Omental fat pad (tissue), 4 donors: Measurements from ENCODE around the gene CYB5R2. TPM values are rescaled to one million over a fixed set of nuclear protein-coding genes. Genes with fewer than 3 reads are reported as not detected.
"Not testable (repeated sequence)": the region's sequence is repeated elsewhere in the genome, so short reads cannot be mapped to it uniquely, and the experiment has no call there.

ENCODE experiments used
- ATAC-seq: fragments of 150-250 bp; one replicate; pipeline ENCODE4 v1.9.1; 2016; ENCODE audit warnings: mild to moderate bottlenecking, moderate library complexity; ENCODE audit not compliant: low FRiP score
- DNase-seq: peaks from one replicate; pipeline ENCODE4 v3.0.0-alpha.2; 2019; ENCODE audit warnings: low spot score
- CTCF ChIP-seq, 3 donors: fragments of 450-650 bp; IDR thresholded peaks; one replicate each; pipeline ENCODE4 v1.5.1; 2016 to 2017; ENCODE audit warnings: antibody characterized with exemption in 3 of 3, mild to moderate bottlenecking in 3 of 3, moderate library complexity in 2 of 3
- total RNA-seq, 4 donors: library from RNA; depleted of rRNA; stranded (reverse); fragments of >200 nt; gene quantifications; one replicate each; pipeline ENCODE4 v1.1.0, GENCODE V29; 2016

CYB5R2 gene
- total RNA-seq, 4 donors from 2014 or later: 6.0 to 11.6 (median 8.7) TPM

DNA sequence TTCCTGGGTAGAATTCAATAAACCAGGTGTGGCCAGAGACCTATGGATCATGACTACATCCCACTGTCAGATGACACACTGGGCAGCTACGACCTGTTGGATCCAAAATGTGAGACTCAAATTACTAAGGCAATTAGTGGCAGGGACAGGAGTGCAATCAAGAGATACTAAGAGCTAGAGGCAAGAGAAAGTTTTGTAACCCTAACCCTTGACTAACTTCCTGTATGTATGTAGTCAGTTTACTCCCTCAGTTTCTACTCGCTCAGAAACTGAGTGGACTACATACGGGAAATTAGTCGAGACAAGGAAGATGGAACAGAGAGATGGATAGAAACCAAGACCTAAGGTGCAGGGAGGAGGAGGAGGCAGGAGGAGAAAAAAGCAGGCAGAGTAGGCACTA, 2.7 kb downstream of the CYB5R2 start:
- no peak for TF ChIP-seq CTCF (IDR thresholded peaks at IDR 0.05)
- ATAC-seq: no peak

GRCh38 chr11:7668911-7669310, 4.4 kb downstream of the CYB5R2 start:
- ATAC-seq: no peak
- DNase-seq: no peak
- TF ChIP-seq CTCF (IDR thresholded peaks at IDR 0.05): no peak

More for the DNA sequence above, 2.7 kb downstream of the CYB5R2 start:
- DNase-seq: no peak

DNA sequence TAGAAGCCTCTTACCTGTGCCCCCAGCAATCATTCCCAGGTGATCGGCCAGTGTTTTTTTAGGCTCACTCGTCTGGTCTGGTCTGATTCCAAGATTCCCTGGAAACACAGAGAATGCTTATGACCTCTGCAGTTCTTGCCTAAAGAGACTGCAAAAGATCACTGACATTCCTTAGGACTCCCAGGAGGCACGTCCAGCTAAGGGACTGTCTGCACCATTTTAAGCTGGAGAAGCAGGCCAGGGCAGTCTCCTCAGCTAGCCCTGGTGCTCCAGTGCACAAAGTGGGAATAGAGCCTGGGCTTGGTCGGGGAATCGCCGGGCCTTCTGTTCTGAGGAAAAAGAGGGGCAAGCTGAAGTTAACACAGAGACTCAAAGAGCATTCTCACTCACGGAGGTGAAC, 4.8 kb downstream of the CYB5R2 start:
- no peak for ATAC-seq
- TF ChIP-seq CTCF (IDR thresholded peaks at IDR 0.05): no peak

GRCh38 chr11:7667460-7667859, 5.8 kb downstream of the CYB5R2 start:
- DNase-seq (no peak), ATAC-seq (no peak)
- TF ChIP-seq CTCF (IDR thresholded peaks at IDR 0.05): no peak

More for the DNA sequence above, 4.8 kb downstream of the CYB5R2 start:
- DNase-seq: no peak

DNA sequence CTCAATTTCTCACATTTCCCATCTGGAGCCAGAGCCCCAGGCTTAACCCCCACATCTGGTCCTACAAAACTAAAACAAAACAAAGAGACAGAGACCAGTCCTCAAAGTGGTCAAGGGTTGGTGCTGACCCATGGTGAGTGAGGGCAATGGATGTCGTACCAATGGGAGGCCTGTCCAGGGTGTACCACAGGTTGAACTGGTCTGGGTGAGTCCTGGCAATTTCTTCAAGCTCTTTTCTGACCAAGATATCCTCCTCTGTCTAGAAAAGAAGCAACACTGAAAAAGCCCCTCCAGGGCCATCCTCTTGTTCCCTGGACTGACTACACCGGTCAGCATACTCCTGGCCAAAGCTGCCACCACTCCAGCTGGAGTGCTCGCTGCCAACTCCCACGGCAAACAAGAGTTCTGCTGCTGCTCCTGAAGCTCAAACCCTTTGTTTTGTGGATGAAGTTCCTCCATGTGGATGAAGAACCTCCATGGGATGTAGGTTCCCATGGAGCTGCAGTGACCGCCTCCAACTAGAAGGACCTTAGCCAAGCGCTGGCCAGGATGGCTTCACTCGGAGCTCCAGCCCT, 6.9 kb downstream of the CYB5R2 start:
- no peak for DNase-seq
- no peak for ATAC-seq
- TF ChIP-seq CTCF (IDR thresholded peaks at IDR 0.05): no peak

DNA sequence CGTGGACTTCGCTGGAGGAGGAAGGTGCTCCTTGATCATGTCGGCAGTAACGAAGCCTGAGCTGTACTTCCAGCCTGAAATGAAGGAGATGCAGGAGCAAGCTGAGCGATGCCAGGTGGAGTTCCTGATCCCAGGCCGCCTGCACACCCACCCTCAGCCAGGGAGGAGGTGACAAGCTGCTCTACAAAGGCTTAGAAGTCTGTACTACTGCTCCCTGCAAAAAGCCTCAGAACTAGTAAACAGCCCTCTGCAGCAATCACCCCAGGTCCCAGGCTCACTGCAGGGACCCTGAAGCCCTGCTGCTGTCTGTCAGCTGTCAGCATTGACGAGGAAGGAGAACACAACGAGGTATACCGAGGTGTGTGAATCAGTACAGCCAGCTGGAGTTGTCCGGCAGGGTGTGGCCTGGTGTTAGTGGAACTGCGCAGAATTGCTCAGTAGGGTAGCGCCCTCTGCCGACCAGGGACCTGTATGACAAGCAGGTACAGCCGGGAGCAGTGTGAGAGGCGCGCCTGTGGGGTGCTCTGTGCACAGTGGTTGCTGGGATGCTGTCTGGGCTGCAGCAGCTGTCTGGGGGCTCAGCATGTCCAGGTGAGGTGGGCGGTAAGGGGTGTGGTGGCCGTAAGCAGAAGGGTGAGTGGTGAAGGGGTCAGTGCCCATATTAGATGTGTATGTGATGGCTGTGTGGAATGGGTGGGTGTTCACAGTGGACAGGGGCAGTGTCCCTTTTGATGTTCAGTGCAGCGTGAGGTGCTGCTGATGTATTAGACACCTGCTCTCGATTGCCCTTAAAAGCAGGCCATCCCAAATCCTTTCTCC, 7.6 kb downstream of the CYB5R2 start:
- TF ChIP-seq CTCF (IDR thresholded peaks at IDR 0.05): peak in 1 of 3 donors; percentile 77
- ATAC-seq (peak; percentile 96), DNase-seq (peak; percentile 73)

DNA sequence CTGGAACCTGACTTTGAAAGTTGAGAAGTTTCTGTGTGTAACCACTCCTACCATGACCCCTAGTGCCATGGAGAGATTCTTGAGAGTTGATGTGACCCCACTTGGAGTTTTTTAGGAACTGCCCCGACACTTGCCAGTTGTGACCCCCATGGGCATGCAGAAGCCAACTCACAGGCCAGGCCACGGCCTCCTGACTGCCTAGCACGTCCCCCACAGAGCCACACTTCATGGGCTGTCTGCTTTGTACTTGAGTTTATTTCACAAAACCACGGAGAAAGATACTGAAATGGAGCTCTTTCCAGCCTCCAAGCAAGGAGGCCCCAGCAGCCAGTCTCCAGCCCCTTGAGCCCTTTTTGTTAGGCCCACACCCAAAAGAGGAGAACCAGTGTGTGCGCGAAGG, 8.4 kb downstream of the CYB5R2 start:
- no peak for DNase-seq
- TF ChIP-seq CTCF (IDR thresholded peaks at IDR 0.05): no peak
- ATAC-seq: no peak

- not testable (repeated sequence) for DNase-seq, ATAC-seq
Measured at GRCh38 chr11:7663531-7663930, 9.8 kb downstream of the CYB5R2 start.
